Kidney capillary endothelial cell (primary cell): ENCODE data around the gene BICRAL.
"Not testable (repeated sequence)": the region's sequence is repeated elsewhere in the genome, so short reads cannot be mapped to it uniquely, and the experiment has no call there.

ENCODE experiments used
- DNase-seq: peaks from one replicate; pipeline ENCODE4 v3.0.0-alpha.2; 2018; ENCODE audit warnings: low spot score

The BICRAL gene

GRCh38 chr6:42846505-42846904 is 64.7 kb downstream of the BICRAL start:
- no peak for DNase-seq

GRCh38 chr6:42848700-42849099 is 66.8 kb downstream of the BICRAL start:
- no peak for DNase-seq

- no peak for DNase-seq
These were observed 69.7 kb downstream of the BICRAL start for GRCh38 chr6:42851599-42851998.

DNA sequence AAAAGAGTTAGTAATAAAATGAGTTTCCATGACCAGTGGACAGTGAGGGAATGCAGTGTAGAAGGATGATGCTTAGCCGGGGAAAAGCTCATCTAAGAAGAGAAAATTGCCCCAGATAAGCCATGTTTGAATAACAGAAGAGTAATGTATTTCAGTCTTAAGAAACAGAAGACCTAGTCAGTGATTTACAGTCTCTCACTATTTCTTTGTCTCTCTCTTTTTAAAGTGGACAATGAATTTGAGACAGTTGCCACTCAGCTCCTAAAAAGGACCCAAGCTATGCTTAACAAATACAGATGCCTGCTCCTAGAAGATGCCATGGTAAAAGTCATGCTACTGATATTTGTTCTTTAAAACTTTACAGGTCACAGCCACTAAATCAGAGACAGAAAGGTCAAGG is 78.2 kb downstream of the BICRAL start:
- no peak for DNase-seq

GRCh38 chr6:42860481-42860880 is 78.6 kb downstream of the BICRAL start:
- DNase-seq, result no peak

DNA sequence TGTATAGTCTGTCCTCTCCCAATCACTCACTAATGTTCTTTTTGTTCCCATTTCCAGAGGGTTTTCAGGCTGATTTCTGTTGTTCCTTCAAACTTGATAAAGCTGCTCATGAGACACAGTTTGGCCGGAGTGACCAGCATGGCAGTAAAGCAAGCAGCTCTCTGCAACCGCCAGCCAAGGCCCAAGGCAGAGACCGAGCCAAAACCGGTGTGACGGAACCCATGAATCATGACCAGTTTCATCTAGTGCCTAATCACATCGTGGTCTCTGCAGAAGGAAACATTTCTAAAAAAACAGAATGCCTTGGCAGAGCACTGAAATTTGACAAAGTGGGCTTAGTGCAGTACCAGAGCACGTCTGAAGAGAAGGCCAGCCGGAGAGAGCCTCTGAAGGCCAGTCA is 82.8 kb downstream of the BICRAL start:
- no peak for DNase-seq

DNA sequence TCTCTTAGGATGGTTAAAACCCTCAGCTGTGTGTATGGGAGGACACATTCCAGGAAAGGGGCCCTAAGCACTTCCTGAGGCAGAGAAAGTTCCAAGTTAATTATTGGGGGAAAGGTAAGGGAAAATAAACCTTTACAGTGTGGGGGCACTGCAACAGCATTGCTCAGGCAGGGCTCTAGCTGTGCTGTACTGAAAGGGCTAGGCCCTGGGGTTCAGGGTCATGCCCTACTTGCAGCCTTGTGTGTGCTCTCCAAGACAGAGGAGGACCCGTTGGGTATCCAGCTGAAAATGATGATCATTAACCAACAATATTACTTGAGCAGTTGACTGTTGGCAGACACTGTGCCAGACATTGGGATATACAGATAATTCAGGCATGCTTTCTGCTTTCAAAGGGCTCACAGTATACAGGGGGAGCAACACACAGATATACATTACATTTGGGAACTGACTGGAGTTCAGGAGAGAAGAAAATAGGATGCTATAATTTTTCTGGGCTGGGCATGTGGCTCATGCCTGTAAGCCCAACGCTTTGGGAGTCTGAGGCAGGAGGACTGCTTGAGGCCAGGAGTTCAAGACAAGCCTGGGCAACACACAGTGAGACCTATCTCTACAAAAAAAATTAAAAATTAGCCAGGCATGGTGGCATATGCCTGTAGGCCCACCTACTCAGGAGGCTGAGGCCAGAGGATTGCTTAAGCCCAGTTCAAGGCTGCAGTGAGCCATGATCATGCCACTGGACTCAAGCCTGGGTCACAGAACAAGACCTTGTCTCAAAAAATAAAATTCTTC is 88.5 kb downstream of the BICRAL start:
- no peak for DNase-seq

DNA sequence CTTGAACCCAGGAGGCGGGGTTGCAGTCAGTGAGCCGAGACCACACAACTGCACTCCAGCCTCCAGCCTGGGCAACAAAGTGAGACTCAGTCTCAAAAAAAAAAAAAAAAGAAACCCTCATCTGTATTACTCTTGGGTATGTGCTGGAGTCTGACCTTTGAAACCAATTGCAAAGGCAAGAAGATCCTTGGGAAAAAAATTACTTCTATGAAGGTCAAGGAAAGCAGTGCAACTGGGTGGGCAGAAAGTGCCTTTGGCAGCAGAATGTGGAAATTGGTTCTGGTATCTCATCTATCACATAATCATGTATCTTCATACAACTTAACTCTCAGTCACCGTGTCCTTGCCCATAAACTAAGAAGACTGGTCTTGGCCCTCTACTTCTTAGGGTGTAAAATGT is 89.9 kb downstream of the BICRAL start:
- no peak for DNase-seq

DNA sequence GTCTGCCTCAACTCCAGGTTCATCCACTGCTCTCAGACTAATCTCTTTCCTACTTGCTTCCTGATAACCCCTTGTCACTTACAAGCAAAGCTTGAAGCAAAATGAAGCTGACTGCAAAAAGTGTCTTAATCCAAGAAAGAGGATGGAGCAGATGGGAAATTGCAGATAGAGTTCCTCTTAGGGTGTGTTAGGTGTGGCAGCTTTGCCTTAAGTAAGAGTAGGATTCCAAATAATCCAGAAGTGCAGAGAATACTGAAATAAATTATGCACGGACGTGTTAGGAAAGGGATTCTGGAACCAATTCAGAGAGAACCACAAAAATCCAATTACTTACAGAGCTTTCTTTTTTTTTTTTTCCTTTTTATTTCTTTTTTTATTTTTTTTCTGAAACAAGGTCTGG is 91.5 kb downstream of the BICRAL start:
- DNase-seq, result no peak

DNA sequence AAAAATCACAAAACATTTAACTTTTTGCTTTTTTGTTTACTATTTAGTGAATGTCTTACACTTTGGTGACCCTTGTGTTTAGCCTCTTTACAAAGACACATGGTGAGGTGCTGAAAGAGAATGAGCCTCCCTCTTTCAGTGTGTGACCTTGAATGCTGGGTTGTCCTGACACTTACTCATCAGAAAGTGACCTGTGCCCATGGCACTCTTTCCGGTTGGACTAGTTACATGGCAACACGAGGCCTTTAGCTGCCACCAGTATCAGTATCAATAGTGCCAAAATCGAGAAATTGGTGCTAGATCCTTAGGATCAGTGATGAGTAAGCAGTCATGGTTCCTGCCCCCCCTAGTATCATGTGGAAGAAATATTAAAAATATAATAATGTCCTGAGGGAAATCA is 95.8 kb downstream of the BICRAL start:
- DNase-seq, result no peak

- DNase-seq, result peak; percentile 90
These were observed 97.8 kb downstream of the BICRAL start, which contains the start of gene RPL7L1 for GRCh38 chr6:42879372-42880239. TSS of gene RPL7L1 (plus strand) at chr6:42879616. CDS start at chr6:42879911, 295 bp downstream.

DNA sequence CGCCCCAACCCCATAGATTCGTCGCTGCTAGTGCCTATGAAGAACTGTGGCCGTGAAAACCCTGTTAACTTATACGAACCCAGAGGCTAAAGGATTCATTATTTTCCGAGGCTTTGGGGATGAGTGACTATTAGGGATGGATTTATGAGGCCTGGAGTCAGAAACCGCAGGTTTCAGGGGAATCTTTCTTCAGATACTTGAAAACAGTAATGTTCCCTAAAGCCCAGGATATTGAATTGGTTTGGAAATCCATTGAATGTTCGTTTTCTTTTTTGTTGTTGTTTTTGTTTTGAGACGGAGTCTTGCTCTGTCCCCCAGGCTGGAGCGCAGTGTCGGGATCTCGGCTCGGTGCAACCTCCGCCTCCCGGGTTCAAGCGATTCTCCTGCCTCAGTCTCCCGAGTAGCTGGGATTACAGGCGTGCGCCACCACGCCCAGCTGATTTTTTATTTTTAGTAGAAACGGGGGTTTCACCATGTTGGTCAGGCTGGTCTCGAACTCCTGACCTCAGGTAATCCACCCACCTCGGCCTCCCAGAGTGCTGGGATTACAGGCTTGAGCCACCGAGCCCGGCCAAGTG is 98.5 kb downstream of the BICRAL start:
- DNase-seq, result not testable (repeated sequence)

DNA sequence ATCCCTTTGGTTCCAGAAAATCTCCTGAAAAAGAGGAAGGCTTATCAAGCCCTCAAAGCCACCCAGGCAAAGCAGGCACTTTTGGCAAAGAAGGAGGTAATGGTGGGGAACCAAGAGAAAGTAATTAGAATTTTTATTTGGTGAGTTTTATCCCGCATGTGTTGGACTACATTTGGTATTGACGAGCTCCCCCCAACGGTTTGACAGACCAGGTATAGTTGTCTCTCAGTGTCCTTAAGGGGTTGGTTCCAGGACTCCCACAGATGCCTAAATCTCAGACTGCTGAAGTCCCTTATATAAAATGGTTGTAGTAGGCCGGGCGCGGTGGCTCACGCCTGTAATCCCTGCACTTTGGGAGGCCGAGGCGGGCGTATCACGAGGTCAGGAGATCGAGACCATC is 99.0 kb downstream of the BICRAL start:
- DNase-seq, result not testable (repeated sequence)

DNA sequence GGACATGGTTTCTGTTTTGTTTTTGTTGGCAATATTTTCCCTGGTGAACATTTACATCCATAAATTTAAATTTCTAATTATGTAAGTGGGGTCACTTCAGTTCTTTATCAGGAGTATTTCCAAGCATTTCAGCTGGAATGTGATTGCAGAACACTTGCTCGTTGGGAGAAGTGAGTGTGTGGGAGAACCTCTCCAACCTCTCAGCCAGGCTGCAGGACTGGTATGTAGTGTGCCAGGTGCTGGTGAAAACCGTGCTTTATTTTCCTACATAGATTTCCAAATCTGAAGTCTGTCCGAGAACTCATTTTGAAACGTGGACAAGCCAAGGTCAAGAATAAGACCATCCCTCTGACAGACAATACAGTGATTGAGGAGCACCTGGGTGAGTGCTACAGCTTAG is 103.8 kb downstream of the BICRAL start:
- DNase-seq, result no peak

DNA sequence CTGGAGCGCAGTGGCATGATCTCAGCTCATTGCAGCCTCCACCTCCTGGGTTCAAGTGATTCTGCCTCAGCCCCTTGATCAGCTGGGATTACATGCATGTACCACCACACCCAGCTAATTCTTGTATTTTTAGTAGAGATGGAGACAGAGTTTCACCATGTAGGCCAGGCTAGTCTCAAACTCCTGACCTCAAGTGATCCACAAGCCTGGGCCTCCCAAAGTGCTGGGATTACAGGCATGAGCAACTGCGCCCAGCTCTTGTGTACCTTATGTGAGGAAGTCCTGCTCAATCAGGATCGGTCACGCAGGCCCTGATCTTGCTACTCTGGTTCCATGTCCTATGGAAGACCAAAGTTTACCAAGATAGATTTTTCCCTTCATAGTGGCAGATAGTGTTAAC is 106.3 kb downstream of the BICRAL start:
- not testable (repeated sequence) for DNase-seq

DNA sequence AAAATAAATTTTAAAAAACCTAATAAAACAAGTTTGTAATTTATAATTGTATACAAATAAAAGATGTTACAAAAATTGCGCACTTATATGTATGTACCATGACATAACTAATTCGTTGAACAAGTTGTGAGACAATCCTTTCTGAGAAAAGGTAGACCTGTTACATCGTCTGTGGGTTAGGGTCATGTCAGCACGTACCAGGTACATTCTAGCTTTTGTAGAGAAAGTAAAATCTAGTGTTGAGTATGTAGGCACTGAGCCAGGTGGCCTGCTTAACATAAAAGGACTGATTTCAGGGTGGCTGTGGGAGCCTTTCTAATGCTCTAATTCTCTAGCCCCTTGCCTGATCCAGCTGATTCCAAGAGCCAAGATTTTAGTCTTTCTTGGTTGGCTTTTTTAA is 108.0 kb downstream of the BICRAL start:
- no peak for DNase-seq

DNA sequence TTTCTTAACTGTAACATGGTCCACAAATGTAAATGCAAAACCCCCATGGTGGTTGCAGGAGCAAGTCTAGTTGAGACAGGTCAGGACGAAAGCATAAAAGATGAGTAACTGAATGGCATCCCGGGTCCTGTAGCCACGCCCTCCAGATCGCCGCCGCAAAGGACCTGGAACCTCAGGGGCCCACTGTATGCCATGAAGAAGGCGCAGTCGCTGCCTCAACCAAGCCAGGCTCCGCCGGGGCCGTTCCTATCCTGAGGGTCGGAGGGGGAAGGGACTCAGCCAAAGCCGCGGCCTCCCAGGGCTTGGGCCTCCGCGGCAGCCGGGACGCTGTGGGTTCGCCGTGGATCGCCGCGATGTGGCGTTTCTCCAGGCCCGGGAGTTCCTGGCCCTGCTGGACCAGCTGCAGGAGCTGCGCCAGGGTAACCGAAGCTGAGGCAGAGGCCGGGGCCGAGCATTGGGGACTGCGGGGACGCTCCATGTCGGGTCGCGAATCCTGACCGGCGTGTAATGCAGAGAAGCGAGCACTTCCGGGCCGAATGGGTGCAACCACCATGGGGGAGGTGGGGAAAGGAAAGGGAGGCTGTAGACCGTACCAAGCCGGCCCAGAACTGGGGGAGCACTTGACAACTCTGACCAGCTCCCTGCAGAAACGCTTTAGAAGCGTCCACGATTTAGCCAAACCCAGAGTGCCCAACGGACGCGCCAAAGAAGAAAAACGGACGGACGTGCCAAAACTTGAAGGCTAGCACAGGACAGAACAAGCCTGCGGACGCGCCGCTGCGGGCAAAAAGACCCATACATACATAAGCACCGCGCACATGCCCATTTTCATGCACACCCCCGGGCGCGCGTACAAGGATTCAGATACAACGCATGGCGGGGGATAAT is 108.7 kb downstream of the BICRAL start:
- peak; percentile 95 for DNase-seq

GRCh38 chr6:42891199-42891722 is 109.4 kb downstream of the BICRAL start:
- DNase-seq, result no peak

DNA sequence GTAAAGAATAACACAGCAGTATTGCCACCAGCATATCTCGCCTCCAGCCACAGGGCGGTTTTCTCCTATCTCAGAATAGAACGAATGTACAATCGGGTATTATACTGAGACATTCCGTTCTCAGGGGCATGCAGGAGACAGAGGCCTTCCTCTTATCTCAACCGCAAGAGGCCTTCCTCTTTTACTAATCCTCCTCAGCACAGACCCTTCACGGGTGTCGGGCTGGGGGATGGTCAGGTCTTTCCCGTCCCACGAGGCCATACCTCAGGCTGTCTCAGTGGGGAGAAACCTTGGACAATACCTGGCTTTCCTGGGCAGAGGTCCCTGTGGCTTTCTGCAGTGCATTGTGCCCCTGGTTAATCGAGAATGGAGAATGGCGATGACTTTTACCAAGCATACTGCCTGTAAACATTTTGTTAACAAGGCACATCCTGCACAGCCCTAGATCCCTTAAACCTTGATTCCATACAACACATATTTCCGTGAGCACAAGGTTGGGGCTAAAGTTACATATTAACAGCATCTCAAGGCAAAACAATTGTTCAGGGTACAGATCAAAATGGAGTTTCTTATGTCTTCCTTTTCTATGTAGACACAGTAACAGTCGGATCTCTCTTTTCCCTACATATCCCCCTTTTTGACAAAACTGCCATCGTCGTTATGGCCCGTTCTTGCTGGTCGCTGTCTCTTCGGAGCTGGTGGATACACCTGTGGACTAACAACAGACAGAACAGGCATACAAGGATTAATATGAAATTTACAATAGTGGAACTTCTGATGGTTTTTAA is 112.4 kb downstream of the BICRAL start:
- DNase-seq, result not testable (repeated sequence)

GRCh38 chr6:42896178-42896719 is 114.4 kb downstream of the BICRAL start:
- DNase-seq, result no peak
